Stimulated activated CD4-positive, alpha-beta T cell treated with anti-CD3 and anti-CD28 coated beads, Interleukin-1b, Interleukin-23, amount 100 ng/mL, for 1 hour (primary cell): ENCODE measurements around the gene ADAM8.
"Not testable (repeated sequence)": the region's sequence is repeated elsewhere in the genome, so short reads cannot be mapped to it uniquely, and the experiment has no call there.

Experiments
- DNase-seq, 2 donors: peaks; one replicate each; pipeline ENCODE4 v3.0.0-alpha.2; 2020; ENCODE audit warnings: low read depth in 2 of 2

Gene ADAM8

DNA sequence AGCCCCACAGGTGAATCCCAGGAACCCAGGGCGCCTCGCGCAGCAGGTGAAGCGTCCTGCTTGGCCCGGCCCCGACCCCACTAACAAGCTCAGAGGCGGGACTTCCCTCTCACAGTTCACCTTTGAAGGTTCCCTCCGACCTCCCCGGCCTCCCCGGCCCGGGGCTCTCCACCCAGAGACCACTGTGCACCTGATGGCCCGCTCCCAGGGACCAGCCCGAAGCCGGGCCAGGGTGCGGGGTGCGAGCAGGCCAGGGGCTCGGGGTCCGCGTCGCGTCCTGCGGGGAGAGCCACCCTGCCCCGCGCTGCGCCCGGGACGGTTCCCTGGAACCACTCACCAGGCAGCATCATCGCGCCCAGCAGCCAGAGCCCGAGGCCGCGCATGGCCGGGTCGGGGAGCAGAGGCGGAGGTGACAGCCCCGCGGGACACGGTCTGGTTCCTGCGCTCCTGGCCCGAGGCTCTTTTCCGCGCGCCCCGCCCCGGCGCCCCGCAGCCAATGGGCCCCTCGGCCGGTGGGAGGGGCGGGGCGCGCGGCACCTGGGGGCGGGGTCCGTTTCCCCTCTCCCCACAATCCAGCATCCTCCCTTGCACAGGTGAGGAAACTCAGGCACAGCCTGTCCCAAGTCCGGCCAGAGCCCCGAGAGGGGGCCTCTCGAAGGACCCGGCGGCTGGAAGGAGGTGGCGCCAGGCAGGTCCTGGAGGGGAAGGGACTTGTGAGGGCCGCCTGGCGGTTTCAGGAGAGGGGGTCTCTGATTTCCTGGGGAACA, at the start of gene ADAM8:
Gene ADAM8 (minus strand): TSS at position 434 of the 767 bp plus-strand sequence. CDS start 51 bp downstream, at position 383.
- peak in 1 of 2 donors; percentile 49 for DNase-seq

DNA sequence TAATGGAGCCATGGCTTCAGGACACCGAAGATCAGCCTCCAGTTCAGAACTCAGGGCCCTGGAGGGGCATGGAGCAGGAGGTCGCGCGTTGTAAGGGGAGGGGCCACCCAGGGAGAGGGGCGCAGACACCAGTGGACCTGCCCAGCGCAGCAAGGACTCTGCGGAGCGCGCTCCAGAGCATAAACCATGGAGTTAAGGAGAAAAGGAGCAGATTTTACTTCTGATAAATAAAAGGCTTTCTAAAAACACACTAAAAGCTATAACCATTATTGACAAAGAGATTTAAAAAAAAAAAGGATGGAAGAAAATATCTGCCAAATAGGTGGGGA, 49.5 kb upstream of the ADAM8 start:
- DNase-seq: no peak

DNA sequence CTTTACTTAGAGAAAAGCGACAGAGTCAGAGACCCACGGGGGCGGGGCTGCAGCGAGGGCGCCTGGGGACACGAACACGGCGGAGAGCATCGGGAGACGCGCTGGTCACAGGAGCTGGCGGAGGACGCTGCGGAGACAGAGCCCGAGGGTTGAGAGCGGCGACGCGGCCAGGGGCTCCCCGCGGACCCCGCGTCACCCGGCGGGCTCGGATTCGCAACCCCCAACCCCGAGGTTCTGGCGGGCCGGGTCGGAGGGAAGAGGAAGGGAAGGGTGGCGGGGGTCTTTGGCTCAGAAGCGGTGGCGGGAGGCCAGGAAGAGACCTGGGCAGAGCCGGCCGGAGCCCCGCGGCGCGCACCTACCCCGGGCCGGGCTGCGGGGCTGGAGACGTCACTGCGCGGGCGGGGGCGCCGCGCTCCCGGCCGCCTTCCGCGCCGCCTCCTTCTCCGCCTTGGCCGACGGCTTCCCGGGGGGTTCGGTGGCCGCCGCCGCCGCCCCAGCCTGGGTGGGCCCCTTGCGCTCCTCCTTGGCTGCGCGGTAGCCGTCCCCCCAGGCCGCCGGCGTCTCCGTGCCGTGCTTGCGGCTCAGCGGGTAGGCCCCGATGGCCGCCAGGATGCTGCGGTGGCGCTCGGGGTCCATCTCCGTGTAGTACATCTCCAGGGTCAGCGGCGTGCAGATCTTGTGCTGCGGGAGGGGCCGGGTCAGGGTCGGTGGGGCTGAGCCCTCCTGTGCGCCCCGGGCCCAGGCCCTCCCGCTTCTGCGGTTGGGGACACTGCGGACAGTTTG, 49.0 kb upstream of the ADAM8 start:
- DNase-seq: no peak

DNA sequence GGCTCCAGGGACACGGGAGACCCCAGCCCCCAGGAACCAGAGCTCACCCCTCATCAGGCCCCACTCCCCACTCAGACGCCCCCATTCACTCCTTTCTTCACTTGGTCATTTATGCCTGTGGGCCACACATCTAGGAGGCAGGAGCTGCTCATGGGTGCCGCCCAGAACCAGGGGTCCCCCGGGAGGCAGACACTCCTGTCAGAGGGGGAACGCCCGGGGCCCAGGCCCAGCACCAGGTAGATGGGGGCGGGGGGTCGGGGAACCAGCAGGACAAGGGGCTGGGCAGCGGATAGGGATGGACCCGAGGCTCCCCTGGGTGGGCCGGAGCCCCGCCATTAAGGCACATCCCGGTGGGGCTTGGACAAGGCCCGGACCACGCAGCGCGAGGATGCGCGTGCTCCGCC, 48.2 kb upstream of the ADAM8 start:
- DNase-seq: no peak

DNA sequence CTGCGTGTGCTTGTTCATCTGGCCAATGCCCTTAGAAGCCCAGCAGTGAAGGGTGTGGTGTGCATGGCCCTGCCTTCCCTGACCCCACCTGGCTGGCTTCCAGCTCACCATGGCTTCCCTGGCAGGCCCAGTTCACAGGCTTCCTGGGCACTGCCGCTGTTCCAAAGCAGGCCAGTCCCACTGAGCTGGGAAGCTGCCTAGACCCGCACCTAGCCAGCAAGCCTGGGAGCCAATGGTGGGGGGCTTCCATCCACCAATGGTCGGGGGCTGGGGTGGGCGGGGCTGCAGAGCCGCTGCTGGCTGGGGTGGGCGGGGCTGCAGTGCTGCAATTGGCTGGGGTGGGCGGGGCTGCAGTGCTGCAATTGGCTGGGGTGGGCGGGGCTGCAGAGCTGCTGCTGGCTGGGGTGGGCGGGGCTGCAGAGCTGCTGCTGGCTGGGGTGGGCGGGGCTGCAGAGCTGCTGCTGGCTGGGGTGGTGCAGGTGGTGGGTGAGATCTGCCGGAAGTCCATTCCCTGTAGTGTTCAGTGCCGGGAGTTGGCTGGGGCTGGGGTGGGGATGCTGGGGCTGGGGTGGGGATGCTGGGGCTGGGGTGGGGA, 47.6 kb upstream of the ADAM8 start:
- peak in 1 of 2 donors; percentile 18 for DNase-seq

DNA sequence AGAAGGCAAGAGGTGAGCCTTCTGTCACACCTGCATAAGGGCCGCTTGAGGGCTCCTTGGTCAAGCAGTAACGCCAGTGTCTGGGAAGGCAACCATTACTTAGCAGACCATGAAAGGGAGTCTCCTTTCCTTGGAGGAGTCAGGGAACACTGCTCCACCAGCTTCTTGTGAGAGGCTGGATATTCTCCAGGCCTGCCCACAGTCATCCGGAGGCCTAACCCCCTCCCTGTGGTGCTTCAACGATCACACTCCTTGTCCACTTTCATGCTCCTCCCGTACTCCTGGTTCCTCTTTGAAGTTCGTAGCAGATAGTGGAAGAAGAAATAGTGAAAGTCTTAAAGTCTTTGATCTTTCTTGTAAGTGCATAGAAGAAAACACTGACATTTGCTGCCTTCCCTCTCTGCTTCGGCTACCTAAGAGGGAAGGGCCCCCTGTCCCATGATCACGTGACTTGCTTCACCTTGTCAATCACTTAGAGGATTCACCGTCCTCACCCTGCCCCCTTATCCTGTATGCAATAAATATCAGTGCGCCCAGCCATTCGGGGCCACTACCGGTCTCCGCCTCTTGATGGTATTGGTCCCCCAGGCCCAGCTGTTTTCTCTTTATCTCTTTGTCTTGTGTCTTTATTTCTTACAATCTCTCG, 45.5 kb upstream of the ADAM8 start:
- not testable (repeated sequence) for DNase-seq

DNA sequence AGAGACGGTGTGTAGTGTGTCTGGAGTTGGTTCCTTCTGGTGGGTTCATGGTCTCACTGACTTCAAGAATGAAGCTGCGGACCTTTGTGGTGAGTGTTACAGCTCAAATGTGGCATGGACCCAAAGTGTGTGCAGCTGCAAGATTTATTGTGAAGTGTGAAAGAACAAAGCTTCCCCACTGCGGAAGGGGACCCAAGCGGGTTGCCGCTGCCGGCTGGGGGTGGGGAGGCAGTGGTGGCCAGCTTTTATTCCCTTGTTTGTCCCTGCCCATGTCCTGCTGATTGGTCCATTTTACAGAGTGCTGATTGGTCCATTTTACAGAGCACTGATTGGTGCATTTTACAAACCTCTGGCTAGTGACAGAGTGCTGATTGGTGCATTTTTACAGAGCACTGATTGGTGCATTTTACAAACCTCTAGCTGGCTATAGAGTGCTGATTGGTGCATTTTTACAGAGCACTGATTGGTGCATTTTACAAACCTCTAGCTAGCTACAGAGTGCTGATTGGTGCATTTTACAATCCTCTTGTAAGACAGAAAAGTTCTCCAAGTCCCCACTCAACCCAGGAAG, 44.3 kb upstream of the ADAM8 start:
- DNase-seq: not testable (repeated sequence)

DNA sequence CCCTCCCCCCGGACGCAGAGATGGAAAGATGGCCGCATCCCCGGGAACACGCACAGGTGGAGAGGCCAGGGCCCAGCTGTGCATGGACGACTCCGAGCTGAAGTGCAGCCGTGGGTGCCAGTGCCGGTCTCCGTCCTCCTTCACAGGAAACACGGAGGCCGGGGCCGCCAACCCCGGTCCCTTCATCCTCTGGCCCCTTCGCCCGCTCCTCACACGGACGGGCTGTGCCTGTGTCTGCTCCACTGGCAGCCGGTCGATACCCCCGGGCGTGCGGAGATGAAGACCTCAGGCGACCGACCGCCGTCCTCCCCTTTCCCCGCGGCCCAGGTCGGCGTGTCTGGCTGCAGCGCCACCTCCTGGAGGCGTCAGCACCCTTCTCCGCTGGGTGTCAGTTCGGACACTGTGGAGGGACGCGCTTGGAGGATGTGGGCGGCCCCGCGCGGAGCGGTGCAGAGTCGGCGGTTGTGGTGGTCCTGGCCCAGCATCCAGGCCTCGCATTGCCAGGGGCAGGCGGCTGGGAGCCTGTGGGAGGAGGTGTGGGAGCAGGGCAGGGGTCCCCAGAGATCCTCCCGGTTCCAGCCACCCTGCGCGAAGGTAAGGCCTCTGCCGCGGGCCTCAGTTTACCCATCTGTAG, 41.9 kb upstream of the ADAM8 start:
- DNase-seq: peak in 1 of 2 donors; percentile 36

DNA sequence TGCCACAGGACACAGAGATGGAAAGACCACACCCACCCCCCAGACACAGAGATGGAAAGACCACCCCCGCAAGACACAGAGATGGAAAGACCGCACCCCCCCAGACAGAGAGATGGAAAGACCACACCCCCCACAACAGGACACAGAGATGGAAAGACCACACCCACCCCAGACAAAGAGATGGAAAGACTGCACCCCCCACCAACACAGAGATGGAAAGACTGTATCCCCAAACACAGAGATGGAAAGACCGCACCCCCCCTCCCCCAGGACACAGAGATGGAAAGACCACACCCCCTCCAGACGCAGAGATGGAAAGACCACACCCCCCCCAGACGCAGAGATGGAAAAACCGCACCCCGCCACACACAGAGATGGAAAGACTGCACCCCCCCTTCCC, 40.1 kb upstream of the ADAM8 start:
- no peak for DNase-seq

DNA sequence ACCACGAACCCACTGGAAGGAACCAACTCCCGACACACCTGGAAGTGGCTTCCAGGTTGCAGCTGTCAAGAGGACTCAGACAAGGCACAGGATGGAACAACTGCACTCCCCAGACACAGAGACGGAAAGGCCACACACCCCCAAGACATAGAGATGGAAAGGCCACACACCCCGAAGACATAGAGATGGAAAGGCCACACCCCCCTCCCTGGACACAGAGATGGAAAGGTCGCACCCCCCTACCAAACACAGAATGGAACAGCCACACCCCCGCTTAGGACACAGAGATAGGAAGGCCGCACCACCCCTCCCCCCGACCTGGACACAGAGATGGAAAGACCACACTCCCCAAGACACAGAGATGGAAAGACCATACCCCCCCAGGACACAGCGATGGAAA, 39.6 kb upstream of the ADAM8 start:
- no peak for DNase-seq

DNA sequence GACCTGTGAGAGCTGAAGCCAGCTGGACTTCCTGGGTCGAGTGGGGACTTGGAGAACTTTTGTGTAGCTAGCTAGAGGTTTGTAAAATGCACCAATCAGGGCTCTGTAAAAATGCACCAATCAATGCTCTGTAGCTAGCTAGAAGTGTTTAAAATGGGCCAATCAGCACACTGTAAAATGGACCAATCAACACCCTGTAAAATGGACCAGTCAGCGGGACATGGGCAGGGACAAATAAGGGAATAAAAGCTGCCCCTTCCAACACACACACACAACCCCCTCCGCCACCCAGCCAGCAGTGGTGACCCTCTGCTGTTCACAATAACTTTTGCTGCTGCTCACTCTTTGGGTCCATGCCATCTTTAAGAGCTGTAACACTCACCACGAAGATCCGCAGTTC, 39.2 kb upstream of the ADAM8 start:
- DNase-seq: no peak

DNA sequence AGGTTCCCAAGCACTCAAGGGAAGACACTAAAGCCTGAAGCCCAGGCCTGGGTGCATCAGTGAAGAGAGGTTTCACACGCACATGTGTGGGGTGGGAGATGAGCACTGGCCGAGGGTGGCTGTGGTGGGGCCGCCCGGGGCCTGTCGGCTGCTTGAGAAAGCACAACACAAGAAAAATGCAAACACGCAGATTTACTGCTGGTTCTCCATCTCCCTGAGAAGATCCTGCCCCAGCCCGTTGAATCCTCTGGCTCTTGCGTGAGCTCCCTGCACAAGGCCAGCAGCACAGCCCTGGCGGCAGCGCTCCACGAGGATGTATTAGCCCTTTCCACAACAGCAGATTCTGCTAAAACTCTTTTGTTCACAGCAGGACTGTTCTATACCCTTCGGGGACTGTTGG, 38.2 kb upstream of the ADAM8 start:
- no peak for DNase-seq

DNA sequence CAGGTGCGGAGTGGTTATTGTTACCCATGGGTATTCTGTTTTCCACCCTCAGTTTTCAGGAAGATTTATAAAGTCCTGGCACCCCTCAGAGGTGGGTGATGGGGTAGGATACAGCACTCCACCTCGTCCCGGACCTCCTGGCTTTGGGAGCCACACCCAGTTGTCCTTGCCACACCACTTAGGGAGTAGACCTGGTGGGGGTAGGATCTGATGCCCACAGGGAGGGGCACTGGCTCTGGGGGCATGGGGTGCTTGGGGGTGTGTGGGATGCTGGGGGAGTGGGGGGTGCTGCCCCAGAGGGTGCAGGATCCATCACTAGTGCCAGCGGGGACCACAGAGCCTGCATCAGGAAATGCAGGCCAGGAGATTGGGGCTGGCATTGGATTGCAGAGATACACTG, 36.5 kb upstream of the ADAM8 start:
- DNase-seq: no peak

DNA sequence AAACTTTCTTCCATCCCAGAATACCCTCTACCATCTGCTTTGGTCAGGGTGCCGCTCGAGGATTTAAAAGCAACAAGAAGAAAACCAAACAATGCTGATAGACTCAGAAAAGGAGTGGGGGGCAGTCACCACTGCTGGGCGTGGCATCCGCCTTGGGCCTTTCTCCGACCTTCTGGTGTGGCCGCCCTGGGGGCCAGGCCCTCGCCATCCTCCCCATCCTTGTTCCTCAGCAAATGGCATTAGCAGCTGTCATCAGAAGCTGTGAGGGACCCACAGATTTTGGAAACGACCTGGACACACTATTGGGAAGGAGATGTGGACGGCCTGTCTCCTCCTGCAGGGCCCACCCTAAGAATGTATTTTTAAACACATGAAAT, 36.1 kb upstream of the ADAM8 start:
- DNase-seq: no peak

DNA sequence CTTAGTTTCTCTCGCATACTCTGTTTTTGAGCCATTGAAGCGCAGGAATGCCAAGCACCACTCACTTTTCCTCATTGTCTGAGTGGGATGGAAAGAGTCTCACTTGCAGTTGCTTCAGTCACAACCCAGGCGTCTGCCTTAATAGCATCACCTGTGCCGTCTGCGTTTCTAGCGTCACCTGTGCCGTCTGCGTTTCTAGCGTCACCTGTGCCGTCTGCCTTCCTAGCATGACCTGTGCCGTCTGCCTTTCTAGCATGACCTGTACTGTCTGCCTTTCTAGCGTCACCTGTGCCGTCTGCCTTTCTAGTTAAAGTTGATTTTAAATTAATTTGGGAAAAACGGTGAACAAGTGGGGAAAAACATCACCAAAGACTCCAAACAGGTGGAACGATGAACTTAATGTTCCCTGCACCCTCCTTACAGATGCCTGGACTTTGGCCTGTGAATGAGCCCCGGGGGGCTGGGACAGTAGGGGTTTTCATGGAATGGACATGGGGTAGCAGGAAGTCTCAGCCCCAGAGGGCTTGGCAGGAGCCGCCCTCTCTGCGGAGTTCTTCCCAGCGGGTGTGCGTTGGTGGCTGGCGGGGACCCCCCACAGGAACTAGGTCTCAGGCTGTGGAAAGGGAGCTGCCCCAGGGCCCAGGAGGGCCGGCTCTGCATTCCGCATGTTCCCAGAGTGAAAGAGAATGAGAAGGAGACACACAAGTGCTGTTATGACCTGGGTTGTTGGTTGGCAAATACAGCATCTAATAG, 35.5 kb upstream of the ADAM8 start:
- DNase-seq: no peak

DNA sequence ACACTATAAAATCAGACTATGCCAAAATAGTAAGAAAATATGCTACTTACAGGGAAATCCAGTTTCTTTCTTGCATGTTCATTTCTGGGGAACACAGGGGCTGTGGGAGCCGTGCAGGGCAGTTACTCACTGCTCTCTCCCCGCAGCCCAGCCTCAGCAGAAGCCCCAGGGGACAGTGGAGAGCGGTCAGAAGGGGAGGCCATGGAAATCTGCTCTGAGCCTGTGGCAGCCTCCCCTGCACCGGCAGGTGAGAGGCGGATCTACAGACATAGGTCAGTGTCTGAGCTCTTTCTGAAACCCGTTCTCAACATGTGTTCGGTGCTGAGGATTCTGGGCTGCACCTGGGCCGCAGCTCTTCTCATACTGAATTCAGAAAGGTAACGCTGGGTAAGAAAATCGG, 34.9 kb upstream of the ADAM8 start:
- no peak for DNase-seq

DNA sequence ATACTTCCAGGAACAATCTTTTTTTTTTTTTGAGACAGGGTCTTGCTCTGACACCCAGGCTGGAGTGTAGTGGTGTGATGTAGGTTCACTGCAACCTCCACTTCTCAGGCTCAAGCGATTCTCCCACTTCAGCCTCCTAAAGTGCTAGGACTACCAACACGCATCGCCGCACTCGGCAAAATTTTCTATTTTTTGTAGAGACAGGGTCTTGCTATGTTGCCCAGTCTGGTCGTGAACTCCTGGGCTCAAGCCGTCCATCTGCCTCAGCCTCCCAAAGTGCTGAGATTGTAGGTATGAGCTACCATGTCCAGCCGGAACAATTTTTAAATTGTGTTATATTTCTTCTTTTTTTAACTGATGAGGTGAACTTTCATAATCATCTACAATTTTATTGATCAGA, 34.1 kb upstream of the ADAM8 start:
- no peak for DNase-seq

DNA sequence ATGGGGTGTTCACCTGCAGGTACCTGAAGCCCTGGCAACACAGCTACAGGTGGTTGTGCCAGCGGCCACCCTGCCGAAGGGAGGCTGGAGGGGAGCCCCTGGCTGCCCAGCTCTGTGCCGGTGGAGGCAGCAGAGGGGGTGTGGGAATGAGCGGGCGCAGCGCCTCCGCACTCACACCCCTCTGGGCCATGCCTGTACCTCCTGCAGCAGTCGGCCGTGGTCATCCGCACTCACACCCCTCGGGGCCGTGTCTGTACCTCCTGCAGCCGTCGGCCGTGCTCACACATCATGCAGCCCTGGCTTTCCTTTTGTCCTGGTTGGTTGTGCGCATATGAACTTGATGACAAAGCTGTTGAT, 33.7 kb upstream of the ADAM8 start:
- no peak for DNase-seq

DNA sequence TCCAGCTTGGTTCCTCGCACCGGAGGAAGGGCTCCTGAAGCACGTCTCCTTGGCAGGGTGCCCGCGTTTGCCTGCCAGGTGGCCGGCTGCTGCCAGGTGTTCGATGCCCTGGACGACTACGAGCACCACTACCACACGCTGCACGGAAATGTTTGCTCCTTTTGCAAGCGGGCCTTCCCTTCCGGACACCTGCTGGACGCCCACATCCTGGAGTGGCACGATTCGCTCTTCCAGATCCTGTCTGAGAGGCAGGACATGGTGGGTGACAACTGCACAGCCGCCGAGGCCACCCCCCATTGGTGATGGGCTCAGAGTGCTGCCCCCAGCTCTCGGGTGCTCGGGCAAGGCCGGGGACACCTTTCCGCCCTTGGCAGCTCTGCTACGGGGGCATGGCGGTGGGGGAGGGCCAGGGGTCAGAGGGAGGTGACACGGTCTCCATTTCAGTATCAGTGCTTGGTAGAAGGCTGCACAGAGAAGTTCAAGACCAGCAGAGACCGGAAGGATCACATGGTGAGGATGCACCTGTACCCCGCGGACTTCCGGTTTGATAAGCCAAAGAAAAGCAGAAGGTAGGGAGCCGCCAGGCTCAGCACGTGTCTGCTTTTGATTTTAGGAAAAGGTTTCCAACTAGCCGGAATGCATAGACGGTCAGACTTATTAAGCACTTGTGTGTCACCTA, 33.2 kb upstream of the ADAM8 start:
- no peak for DNase-seq

DNA sequence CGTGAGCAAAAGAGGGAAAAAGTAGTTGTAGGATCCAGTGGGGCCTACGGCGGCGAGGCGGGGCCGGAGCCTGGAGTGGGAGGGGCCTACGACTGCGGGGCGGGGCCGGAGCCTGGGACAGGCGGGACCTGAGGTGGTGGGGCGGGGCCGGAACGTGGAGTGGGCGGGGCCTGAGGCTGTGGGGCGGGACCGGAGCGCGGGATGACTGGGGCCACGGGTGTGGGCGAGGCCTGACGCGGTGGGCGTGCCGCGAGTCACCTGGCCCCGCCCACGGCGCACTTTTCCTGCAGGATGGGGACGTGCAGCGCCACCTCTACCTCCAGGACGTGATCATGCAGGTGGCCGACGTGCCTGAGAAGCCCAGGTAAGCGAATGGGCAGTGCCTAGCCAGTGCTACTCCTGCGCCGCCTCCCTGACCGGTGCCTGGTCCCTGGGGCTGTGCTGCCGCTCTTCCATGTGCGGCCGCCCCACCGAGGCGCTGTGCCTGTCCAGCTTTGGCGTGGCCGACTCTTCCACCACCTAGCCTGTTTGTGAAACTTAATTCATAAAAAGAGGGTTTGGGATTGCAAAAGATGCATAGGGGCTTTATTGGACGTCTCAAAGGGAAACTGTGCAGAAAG, 32.5 kb upstream of the ADAM8 start:
- peak; percentile 93 to 94 for DNase-seq
